ENCODE data around the gene NRIP2.

Gene NRIP2

GRCh38 chr12:2813214-2814185 is 21.3 kb downstream of the NRIP2 start:
- H3K4me1 ChIP-seq (ENCODE audit: control insufficient read depth, insufficient read depth, low read length): peaks cover 6% of the 10 kb centered on the region
- H3K27ac ChIP-seq (ENCODE audit: low read depth, low read length): peak overlapping the region; percentile 86
- no peaks in the 10 kb centered on the region for H3K27me3 ChIP-seq (ENCODE audit: control insufficient read depth, insufficient read depth, low read length)
- peak overlapping the region; percentile 75 for H3K4me3 ChIP-seq (ENCODE audit: low read length)
- H3K36me3 ChIP-seq (ENCODE audit: control insufficient read depth, insufficient read depth, low read length): peaks cover 15% of the 10 kb centered on the region
- peak overlapping the region; percentile 19 for H3K9ac ChIP-seq (ENCODE audit: low read length)

DNA sequence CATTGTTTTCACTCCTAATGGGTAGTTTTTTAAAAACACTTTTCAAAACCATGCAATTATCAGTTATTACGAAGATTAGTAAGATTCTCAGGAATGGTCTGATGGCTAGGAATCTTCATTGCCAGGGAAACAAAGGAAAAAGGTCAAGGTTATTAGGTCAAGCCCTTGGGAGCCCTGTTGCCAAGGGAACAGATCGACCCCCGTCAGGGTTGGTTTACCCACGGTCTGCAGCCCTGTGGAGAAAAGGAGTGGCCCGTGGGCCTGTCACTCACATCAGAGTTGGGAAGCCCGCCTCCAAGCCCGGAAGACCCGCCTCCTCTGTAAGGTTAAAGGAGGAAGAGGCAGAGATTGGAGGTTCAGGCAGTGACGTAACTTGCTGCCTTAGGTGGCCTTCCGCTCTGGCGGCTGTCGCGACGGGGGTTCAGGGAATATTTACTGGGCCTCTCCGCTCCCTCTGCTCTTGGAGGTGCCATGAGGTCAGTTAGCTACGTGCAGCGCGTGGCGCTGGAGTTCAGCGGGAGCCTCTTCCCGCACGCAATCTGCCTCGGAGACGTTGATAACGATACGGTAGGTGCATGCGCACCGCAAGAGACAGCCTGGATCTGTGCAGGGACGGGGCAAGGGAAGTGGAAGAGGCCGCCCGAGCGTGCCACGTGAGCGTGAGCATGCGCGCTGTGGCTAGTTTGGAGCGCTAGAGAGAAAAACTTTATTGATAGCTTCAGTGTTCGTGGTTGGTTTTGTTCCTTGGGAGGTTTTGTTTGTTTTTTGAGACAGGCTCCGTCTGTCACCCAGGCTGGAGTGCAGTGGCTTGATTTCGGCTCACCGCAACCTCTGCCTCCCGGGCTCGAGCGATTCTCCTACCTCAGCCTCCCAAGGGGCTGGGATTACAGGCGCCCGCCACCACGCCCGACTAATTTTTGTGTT is 22.3 kb downstream of the NRIP2 start, which contains the start of gene ITFG2:
ITFG2 (plus strand) TSS at position 379 of the 924 bp plus-strand sequence; CDS start at position 472, 93 bp downstream.
- Histone ChIP-seq H3K4me3 (ENCODE audit: low read length) (peak within 1 kb of the TSS; percentile 75), H3K27me3 (ENCODE audit: control insufficient read depth, insufficient read depth, low read length) (no peaks in the 10 kb centered on the region), H3K36me3 (ENCODE audit: control insufficient read depth, insufficient read depth, low read length) (peaks cover 5% of the 10 kb centered on the region), H3K4me1 (ENCODE audit: control insufficient read depth, insufficient read depth, low read length) (peaks cover 6% of the 10 kb centered on the region), H3K27ac (ENCODE audit: low read depth, low read length) (peak within 1 kb of the TSS; percentile 86), H3K9ac (ENCODE audit: low read length) (peak within 1 kb of the TSS; percentile 50)

GRCh38 chr12:2811801-2812200 is 23.0 kb downstream of the NRIP2 start:
- H3K27ac ChIP-seq (ENCODE audit: low read depth, low read length): no peak overlapping the region
- H3K9ac ChIP-seq (ENCODE audit: low read length): no peak overlapping the region
- H3K27me3 ChIP-seq (ENCODE audit: control insufficient read depth, insufficient read depth, low read length): no peaks in the 10 kb centered on the region
- peaks cover 6% of the 10 kb centered on the region for H3K4me1 ChIP-seq (ENCODE audit: control insufficient read depth, insufficient read depth, low read length)
- peak overlapping the region; percentile 75 for H3K4me3 ChIP-seq (ENCODE audit: low read length)
- H3K36me3 ChIP-seq (ENCODE audit: control insufficient read depth, insufficient read depth, low read length): no peaks in the 10 kb centered on the region

DNA sequence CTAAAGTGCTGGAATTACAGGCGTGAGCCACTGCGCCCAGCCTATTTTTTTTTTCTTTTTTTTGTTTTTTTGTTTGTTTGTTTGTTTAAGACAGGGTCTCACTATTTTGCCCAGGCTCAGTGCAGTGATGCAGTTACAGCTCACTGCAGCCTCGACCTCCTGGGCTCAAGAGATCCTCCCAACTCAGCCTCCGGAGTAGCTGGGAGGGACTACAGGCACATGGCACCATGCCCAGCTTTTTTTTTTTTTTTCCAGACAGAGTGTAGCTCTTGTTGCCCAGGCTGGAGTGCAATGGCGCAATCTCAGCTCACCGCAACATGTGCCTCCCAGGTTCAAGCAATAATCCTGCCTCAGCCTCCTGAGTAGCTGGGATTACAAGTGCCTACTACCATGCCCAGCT is 28.1 kb downstream of the NRIP2 start:
- Histone ChIP-seq H3K9ac (ENCODE audit: low read length) (no peak overlapping the region), H3K27me3 (ENCODE audit: control insufficient read depth, insufficient read depth, low read length) (no peaks in the 10 kb centered on the region), H3K36me3 (ENCODE audit: control insufficient read depth, insufficient read depth, low read length) (peaks cover 8% of the 10 kb centered on the region), H3K4me3 (ENCODE audit: low read length) (no peak overlapping the region), H3K4me1 (ENCODE audit: control insufficient read depth, insufficient read depth, low read length) (peaks cover 4% of the 10 kb centered on the region), H3K27ac (ENCODE audit: low read depth, low read length) (no peak overlapping the region)

- no peak overlapping the region for H3K9ac ChIP-seq (ENCODE audit: low read length)
- no peak overlapping the region for H3K27ac ChIP-seq (ENCODE audit: low read depth, low read length)
- H3K4me3 ChIP-seq (ENCODE audit: low read length): no peak overlapping the region
- no peaks in the 10 kb centered on the region for H3K27me3 ChIP-seq (ENCODE audit: control insufficient read depth, insufficient read depth, low read length)
- peaks cover 20% of the 10 kb centered on the region for H3K36me3 ChIP-seq (ENCODE audit: control insufficient read depth, insufficient read depth, low read length)
- H3K4me1 ChIP-seq (ENCODE audit: control insufficient read depth, insufficient read depth, low read length): peaks cover 4% of the 10 kb centered on the region
These were observed 29.7 kb downstream of the NRIP2 start for GRCh38 chr12:2805143-2805520.

- Histone ChIP-seq H3K36me3 (ENCODE audit: control insufficient read depth, insufficient read depth, low read length) (peaks cover 26% of the 10 kb centered on the region), H3K27me3 (ENCODE audit: control insufficient read depth, insufficient read depth, low read length) (no peaks in the 10 kb centered on the region), H3K27ac (ENCODE audit: low read depth, low read length) (no peak overlapping the region), H3K4me1 (ENCODE audit: control insufficient read depth, insufficient read depth, low read length) (peaks cover 4% of the 10 kb centered on the region), H3K9ac (ENCODE audit: low read length) (no peak overlapping the region), H3K4me3 (ENCODE audit: low read length) (no peak overlapping the region)
These were observed 30.3 kb downstream of the NRIP2 start for GRCh38 chr12:2804393-2805142.

DNA sequence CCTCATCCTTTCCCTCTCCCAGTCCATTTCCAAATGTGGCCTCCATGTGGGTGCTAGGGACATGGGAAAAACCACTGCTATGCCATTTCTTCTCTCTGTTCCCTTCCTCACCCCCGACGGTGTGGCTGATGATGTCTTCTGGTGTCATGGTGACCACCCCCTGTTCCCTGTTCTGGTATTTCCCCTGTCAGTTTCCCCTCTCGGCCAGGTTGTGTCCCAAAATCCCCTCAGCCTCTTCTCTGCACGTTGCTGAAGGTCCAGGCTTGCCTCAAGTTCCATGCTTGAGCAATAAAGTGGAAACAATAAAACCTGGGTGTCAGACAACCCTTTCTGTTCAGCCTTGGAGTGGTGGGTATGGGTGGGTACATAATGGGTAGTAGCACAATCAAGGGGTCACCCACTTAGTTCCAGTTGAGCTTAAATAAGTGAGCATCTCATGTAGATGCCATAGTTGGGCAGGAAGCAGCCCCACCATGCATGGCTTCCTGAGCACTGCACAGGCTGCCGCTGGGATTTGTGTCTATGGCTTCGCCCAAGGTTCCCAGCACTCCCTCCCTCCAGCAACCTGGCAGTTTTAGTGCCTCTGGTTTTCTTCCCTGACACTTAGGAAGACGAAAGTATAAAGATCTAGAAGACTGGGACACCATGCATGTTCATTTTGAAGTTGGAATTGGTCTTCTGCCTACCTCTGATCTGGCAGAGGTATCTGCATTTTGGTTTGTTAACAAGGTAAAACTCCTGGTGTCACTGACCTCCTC is 31.0 kb downstream of the NRIP2 start:
- no peak overlapping the region for H3K9ac ChIP-seq (ENCODE audit: low read length)
- no peak overlapping the region for H3K4me3 ChIP-seq (ENCODE audit: low read length)
- H3K4me1 ChIP-seq (ENCODE audit: control insufficient read depth, insufficient read depth, low read length): peaks cover 4% of the 10 kb centered on the region
- no peak overlapping the region for H3K27ac ChIP-seq (ENCODE audit: low read depth, low read length)
- H3K36me3 ChIP-seq (ENCODE audit: control insufficient read depth, insufficient read depth, low read length): peaks cover 33% of the 10 kb centered on the region
- H3K27me3 ChIP-seq (ENCODE audit: control insufficient read depth, insufficient read depth, low read length): no peaks in the 10 kb centered on the region

GRCh38 chr12:2801044-2801783 is 33.6 kb downstream of the NRIP2 start:
- peaks cover 9% of the 10 kb centered on the region for H3K4me1 ChIP-seq (ENCODE audit: control insufficient read depth, insufficient read depth, low read length)
- H3K4me3 ChIP-seq (ENCODE audit: low read length): no peak overlapping the region
- no peak overlapping the region for H3K27ac ChIP-seq (ENCODE audit: low read depth, low read length)
- peaks cover 50% of the 10 kb centered on the region for H3K36me3 ChIP-seq (ENCODE audit: control insufficient read depth, insufficient read depth, low read length)
- H3K9ac ChIP-seq (ENCODE audit: low read length): no peak overlapping the region
- no peaks in the 10 kb centered on the region for H3K27me3 ChIP-seq (ENCODE audit: control insufficient read depth, insufficient read depth, low read length)

- Histone ChIP-seq H3K4me1 (ENCODE audit: control insufficient read depth, insufficient read depth, low read length) (peaks cover 9% of the 10 kb centered on the region), H3K27ac (ENCODE audit: low read depth, low read length) (no peak overlapping the region), H3K4me3 (ENCODE audit: low read length) (no peak overlapping the region), H3K9ac (ENCODE audit: low read length) (no peak overlapping the region), H3K36me3 (ENCODE audit: control insufficient read depth, insufficient read depth, low read length) (peaks cover 50% of the 10 kb centered on the region), H3K27me3 (ENCODE audit: control insufficient read depth, insufficient read depth, low read length) (no peaks in the 10 kb centered on the region)
These were observed 34.7 kb downstream of the NRIP2 start for GRCh38 chr12:2800046-2800570.

DNA sequence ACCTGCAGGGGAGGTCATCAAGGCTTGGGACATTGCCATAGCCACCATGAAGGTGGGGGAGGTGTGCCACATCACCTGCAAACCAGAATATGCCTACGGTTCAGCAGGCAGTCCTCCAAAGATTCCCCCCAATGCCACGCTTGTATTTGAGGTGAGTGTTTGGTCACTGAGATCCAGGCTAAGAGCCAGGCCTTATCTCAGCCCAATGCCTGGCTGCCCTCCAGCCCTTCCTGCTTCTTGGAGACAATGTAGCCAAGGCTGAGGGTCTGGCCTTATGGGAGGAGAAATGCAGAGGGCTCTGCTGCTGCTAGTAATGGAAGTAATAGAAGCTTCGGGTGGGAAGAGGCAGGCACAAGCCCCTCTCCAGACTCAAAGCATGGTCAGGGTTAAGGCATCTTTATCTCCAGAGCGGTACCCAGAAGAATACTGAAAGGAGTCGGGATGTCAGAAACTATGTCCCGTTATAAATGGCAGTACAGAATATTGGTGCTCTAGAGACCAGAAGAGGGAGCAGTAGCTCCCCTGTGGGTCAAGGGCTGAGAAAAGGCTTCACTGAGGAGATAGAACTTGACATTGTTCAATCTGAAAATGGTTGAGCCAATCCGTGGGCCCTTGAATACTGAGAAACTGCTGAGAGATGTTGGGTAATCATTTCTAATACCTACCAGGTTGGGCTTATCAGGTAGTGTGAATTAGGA is 37.0 kb downstream of the NRIP2 start:
- Histone ChIP-seq H3K36me3 (ENCODE audit: control insufficient read depth, insufficient read depth, low read length) (peaks cover 44% of the 10 kb centered on the region), H3K4me1 (ENCODE audit: control insufficient read depth, insufficient read depth, low read length) (peaks cover 4% of the 10 kb centered on the region), H3K27ac (ENCODE audit: low read depth, low read length) (no peak overlapping the region), H3K4me3 (ENCODE audit: low read length) (no peak overlapping the region), H3K9ac (ENCODE audit: low read length) (no peak overlapping the region), H3K27me3 (ENCODE audit: control insufficient read depth, insufficient read depth, low read length) (no peaks in the 10 kb centered on the region)

All from rectal smooth muscle tissue (tissue), 1 donor.